ENCODE results near the gene RECQL5. TPM values are rescaled to one million over a fixed set of nuclear protein-coding genes. Genes with fewer than 3 reads are reported as not detected.

Gene RECQL5
- total RNA-seq, 1 donor from 2014 or later: 22.7 TPM

DNA sequence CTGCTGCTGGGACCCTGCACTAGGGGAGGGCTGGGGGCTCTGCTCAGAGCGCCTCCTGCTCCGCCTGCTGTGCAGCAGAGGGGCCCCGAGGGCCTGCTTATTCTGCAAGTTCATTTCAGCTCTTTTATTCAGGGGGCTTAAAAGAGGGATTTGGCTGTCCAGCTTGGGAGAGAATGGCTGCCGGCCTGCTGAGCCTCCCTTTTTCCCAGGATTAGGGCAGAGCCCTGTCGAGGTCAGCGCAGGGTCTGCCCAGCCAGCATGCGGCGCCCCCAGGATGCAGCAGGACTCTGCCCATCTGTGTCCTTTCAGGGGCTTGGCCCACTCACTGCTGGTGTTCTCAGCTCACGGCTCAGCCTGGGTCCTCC is 32.6 kb downstream of the RECQL5 start:
- Histone ChIP-seq H4K20me1 (ENCODE audit: low read depth) (peaks cover 55% of the 10 kb centered on the region), H3K4me1 (peaks cover 25% of the 10 kb centered on the region), H3K27me3 (no peaks in the 10 kb centered on the region), H3K9me3 (ENCODE audit: low read depth) (no peaks in the 10 kb centered on the region), H3F3A (ENCODE audit: low read depth) (peaks cover 22% of the 10 kb centered on the region), H3K4me2 (peak overlapping the region; percentile 75), H3K9ac (no peak overlapping the region), H3K27ac (no peak overlapping the region), H3K4me3 (peak overlapping the region; percentile 38), H2AFZ (replicated peaks) (no peak overlapping the region), H3K79me2 (ENCODE audit: low read depth) (no peaks in the 10 kb centered on the region), H3K36me3 (no peaks in the 10 kb centered on the region)
- peak; percentile 83 for DNase-seq (ENCODE audit: low spot score)
- Mint-ChIP-seq H3K36me3 (no peaks in the 10 kb centered on the region), H3K27ac (peak overlapping the region; percentile 74), H3K9me3 (no peaks in the 10 kb centered on the region), H3K4me3 (no peak overlapping the region), H3K27me3 (ENCODE audit: insufficient read depth, low read depth) (peaks cover 14% of the 10 kb centered on the region), H3K4me1 (peaks cover 42% of the 10 kb centered on the region)
- TF ChIP-seq EZH2phosphoT487 (IDR thresholded peaks at IDR 0.05) (no peak), EZH2 (IDR thresholded peaks at IDR 0.05) (no peak)
- TF ChIP-seq, protein P1, sequence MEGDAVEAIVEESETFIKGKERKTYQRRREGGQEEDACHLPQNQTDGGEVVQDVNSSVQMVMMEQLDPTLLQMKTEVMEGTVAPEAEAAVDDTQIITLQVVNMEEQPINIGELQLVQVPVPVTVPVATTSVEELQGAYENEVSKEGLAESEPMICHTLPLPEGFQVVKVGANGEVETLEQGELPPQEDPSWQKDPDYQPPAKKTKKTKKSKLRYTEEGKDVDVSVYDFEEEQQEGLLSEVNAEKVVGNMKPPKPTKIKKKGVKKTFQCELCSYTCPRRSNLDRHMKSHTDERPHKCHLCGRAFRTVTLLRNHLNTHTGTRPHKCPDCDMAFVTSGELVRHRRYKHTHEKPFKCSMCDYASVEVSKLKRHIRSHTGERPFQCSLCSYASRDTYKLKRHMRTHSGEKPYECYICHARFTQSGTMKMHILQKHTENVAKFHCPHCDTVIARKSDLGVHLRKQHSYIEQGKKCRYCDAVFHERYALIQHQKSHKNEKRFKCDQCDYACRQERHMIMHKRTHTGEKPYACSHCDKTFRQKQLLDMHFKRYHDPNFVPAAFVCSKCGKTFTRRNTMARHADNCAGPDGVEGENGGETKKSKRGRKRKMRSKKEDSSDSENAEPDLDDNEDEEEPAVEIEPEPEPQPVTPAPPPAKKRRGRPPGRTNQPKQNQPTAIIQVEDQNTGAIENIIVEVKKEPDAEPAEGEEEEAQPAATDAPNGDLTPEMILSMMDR (IDR thresholded peaks at IDR 0.05): no peak

GRCh38 chr17:75633486-75634375 is 33.2 kb downstream of the RECQL5 start:
- peaks cover 25% of the 10 kb centered on the region for H3K4me1 ChIP-seq
- no peaks in the 10 kb centered on the region for H3K27me3 ChIP-seq
- Mint-ChIP-seq H3K27ac (peak overlapping the region; percentile 92), H3K9me3 (no peaks in the 10 kb centered on the region), H3K36me3 (no peaks in the 10 kb centered on the region), H3K27me3 (ENCODE audit: insufficient read depth, low read depth) (peaks cover 14% of the 10 kb centered on the region), H3K4me1 (peaks cover 42% of the 10 kb centered on the region), H3K4me3 (peak overlapping the region; percentile 80)
- DNase-seq (ENCODE audit: low spot score): peak; percentile 95
- H3K9ac ChIP-seq: no peak overlapping the region
- no peak overlapping the region for H2AFZ ChIP-seq (replicated peaks)
- no peaks in the 10 kb centered on the region for H3K9me3 ChIP-seq (ENCODE audit: low read depth)
- H3K36me3 ChIP-seq: no peaks in the 10 kb centered on the region
- H3F3A ChIP-seq (ENCODE audit: low read depth): peaks cover 22% of the 10 kb centered on the region
- peak overlapping the region; percentile 75 for H3K4me2 ChIP-seq
- H3K27ac ChIP-seq: no peak overlapping the region
- H3K79me2 ChIP-seq (ENCODE audit: low read depth): no peaks in the 10 kb centered on the region
- TF ChIP-seq EZH2phosphoT487 (IDR thresholded peaks at IDR 0.05) (no peak), EZH2 (IDR thresholded peaks at IDR 0.05) (no peak)
- TF ChIP-seq, protein P1 (IDR thresholded peaks at IDR 0.05): peak; percentile 69
- peak overlapping the region; percentile 38 for H3K4me3 ChIP-seq
- H4K20me1 ChIP-seq (ENCODE audit: low read depth): peaks cover 55% of the 10 kb centered on the region

GRCh38 chr17:75632863-75633485 is 34.0 kb downstream of the RECQL5 start, which contains the start of gene SMIM5:
SMIM5 (plus strand) TSS chr17:75633434; CDS start chr17:75640202, 6,768 bp downstream.
- Histone ChIP-seq H3K4me3 (peak within 1 kb of the TSS; percentile 38), H4K20me1 (ENCODE audit: low read depth) (peaks cover 55% of the 10 kb centered on the region), H3K9ac (no peak within 1 kb of the TSS), H3K27ac (no peak within 1 kb of the TSS), H3K4me2 (peak within 1 kb of the TSS; percentile 75), H3K36me3 (no peaks in the 10 kb centered on the region), H3K9me3 (ENCODE audit: low read depth) (no peaks in the 10 kb centered on the region), H3K27me3 (no peaks in the 10 kb centered on the region), H3K79me2 (ENCODE audit: low read depth) (no peaks in the 10 kb centered on the region), H2AFZ (replicated peaks) (no peak within 1 kb of the TSS), H3F3A (ENCODE audit: low read depth) (peaks cover 22% of the 10 kb centered on the region), H3K4me1 (peaks cover 25% of the 10 kb centered on the region)
- Mint-ChIP-seq H3K9me3 (no peaks in the 10 kb centered on the region), H3K27me3 (ENCODE audit: insufficient read depth, low read depth) (peaks cover 14% of the 10 kb centered on the region), H3K36me3 (no peaks in the 10 kb centered on the region), H3K4me3 (peak within 1 kb of the TSS; percentile 80), H3K27ac (peak within 1 kb of the TSS; percentile 92), H3K4me1 (peaks cover 42% of the 10 kb centered on the region)
- peak; percentile 91 for DNase-seq (ENCODE audit: low spot score)
- TF ChIP-seq EZH2phosphoT487 (IDR thresholded peaks at IDR 0.05) (no peak), EZH2 (IDR thresholded peaks at IDR 0.05) (no peak)
- TF ChIP-seq, protein P1 (IDR thresholded peaks at IDR 0.05): peak; percentile 98

Measured in neural progenitor cell (in vitro differentiated cells).